GM21367 (cell line): Measurements from ENCODE around the gene CYB5R3.

Experiments used
- ATAC-seq: cut with Tn5 transposase; IDR thresholded peaks from one replicate; pipeline ENCODE4 v1.9.1; 2021; ENCODE audit not compliant: unreplicated experiment

The CYB5R3 gene

DNA sequence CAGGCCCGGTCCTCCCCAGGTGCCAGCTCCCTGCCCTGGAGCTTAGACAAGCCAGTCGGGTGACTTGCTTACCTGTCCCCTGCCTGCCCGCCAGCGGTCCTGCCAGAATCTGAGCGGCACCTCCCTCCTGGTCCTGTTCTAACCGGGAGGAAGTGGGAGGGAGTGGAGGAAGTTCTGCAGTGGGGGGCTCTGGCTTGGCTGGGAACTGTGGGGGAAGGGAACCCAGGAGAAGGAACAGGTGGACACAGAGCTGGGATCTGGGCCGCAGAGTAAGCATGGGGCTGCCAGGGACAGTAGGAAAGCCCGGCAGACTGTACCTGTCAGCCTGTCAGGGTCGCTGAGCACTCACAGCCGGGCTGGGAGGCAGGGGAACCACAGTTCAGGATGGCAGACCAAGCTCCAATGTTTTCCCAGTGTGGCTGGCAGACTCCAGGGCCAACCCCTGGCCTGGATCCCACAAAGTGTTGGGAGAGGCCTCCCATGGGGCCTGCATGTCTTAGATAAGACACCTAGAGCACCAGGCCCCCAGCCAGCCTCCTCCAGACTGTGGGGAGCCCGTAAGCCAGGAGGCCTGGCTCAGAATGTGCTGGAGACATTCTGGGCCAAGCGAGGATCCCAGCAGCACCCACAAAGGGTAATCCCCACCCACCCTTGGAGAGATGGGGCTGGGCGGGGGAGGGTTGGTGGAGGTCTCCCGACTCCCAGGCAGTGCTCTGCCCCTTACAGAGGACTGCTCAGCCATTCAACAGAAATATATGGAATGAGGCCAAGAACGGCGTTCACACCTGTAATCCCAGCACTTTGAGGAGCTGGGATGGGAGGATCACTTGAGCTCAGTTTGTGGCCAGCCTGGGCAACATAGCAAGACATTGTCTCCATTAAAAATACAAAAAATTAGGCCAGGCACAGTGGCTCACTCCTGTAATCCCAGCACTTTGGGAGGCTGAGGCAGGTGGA, 2.3 kb downstream of the CYB5R3 start:
- no peak for ATAC-seq

DNA sequence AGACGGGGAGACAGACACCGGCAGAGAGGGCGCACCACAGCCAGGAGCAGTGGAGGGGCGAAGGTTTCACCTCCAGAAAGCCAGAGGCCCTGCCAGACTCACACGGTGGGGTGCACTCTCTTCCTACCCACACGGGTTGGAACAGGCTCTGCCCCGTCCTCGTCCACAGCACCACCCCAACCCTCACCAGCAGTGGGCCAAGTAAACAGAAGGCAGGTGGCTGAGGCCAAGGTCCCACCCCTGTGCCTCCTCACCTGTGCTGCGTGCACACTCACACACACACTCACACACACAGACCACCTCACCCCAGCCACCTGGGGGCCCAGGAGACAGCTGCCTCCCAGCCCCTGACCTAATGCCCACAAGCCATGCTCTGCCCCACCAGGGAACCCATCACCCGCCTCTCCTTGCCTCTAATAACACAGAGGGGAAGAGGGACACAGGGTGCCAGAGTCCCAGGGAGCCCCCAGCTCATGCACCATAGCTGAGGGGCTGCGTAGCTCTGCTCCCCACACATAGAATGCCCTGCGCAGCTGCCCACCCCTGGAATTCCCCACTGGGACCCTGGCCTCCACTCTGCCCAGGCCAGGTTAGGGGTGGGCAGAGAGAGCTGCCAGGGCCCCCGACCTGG, 3.1 kb downstream of the CYB5R3 start:
- no peak for ATAC-seq

DNA sequence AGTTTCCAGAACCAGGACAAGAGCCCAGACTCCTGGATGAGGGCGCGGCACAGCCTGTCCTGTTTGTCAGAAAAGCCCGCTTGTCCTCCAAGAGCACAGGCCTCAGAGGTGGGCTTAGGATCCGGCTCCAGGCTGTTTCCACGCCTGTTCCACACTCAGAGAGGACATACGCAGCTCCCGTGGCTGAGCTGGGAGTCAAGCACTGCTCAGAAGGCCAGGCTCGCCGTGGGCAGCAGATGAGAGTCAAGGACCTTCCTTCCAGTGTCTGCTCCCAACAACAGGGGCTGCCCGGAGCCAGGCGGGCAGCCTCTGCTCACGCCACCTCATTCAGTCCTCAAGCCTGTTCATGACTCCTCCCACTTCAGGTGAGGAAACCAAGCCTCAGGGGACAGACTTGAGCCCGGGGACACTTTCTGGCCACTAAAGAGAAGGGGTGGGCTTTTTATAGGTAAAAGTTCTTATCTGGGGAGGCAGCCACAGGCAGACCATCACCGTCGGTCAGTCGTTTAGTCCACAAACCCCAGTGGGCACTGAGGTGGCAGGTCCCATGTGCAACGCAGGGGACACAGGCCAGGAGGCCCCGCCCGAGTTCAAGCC, 3.8 kb downstream of the CYB5R3 start:
- no peak for ATAC-seq

GRCh38 chr22:42644422-42645340, 4.5 kb downstream of the CYB5R3 start:
- ATAC-seq, result no peak

- ATAC-seq, result no peak
Observed at GRCh38 chr22:42643634-42644421, 5.4 kb downstream of the CYB5R3 start.

DNA sequence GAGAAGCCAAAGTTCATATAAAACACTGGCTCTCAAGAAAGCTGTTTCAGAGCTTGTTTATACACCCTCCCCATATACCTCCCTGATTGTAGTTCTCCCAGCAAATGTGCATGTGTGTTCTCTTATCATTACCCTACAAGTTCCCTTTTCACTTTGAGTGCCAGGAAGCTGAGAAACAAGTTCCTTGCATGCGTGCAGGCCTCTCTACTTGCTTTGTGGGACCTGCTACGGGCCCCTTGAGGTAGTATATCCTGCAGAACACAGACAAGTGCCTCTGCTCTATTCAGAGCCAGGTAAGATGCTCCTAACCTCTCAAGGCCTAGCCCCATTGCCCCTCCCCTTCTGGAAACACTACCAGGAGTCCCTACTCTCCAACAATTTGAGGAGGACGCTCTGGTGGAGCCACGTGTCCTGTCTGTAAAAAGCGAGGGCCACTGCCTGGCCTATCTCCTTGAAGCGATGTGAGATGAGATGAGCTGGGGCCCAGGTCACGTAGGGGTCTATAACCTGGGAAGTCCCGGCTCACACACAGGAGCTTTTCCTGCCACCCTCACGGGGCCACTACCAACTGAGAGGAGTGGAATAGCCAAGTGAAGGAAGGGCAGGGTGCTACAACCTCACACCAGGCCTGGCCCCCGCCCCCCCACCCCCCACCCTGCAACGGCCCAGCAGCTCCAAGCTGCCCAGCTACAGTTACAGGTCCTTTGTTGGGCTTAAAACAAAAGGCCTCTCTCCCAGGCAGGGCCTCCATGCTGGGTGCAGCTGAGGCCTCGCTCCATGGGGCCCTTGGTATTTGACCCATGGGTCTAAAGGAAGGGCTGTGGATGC, 6.2 kb downstream of the CYB5R3 start:
- no peak for ATAC-seq

DNA sequence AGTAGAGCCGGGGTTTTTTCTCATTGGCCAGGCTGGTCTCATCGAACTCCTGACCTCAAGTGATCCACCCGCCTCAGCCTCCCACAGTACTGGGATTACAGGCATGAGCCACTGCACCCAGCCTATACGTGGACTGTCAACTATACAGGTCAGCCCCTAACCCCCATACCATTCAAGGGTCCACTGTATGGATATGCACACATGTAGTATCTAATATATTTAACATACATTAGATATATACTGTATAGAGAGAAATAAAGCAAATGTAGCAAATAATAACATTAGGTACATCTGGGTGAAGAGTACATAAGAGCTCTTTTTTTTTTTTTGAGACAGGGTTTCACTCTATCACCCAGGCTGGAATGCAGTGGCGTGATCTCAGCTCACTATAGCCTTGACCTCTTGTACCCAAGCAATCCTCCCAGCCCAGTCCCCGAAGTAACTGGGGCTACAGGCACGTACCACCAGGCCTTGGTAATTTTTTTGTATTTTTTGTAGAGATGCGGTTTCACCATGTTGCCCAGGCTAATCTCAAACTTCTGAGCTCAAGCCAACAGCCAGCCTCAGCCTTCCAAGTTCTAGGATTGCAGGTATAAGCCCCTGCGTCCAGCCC, 7.3 kb downstream of the CYB5R3 start:
- no peak for ATAC-seq

- ATAC-seq, result no peak
Observed at GRCh38 chr22:42639541-42640241, 9.5 kb downstream of the CYB5R3 start.

DNA sequence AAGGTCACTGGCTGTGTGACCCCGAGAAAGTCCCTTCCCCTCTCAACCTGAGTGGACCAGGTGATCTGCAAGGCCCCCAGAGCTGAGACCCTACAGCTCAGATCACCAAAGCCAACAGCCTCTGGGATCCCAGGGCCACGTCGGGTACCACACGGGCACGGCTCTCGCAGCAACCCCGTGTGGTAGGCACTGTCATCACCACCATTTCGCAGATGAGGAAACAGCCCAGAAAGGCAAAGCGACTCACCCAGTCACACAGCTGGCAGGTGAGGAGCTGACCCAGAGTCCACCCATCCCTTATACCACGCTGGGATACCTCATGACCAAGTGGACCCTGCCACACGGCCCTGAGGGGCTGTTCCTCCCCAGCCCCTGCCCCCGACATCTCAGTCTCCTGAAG, 11.6 kb downstream of the CYB5R3 start:
- ATAC-seq, result no peak

- no peak for ATAC-seq
Observed at GRCh38 chr22:42636506-42636905, 12.7 kb downstream of the CYB5R3 start.

DNA sequence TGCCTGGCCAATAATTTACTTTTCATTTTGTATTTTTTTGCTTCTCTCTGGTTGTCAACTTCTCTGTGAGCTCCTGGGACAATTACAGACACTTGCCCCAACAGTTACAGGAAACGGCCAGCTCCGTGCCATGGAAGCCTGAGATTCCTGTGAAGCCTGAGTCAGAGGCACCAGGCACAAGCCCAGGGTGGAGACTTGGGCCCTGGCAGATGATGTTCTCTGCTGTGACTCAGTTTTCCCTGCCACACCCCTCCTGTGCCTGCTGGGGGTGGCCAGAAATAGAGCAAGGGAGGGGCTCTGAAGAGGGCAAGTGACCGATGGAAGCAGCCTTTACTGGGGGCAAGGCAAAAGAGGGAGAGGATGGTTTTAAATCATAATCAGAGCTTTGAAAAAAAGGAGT, 13.7 kb downstream of the CYB5R3 start:
- no peak for ATAC-seq

DNA sequence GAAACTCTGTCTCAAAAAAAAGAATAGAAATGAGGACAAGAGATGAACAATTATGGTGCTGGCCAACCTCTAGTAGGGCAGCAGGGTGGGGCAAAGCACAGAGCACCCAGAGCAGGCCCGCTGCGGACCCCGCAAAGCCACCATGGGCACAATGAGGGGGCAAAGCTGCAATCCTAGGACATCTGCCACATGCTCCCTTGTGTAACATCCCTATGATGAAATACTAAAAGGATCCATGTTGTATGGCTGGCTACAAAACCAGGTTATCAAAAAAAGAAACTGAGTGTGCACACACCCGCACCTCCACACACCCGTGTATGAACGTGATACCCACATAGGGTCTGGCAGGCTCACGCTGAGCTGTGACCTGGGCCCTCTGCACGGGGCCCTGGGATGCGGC, 16.2 kb downstream of the CYB5R3 start:
- no peak for ATAC-seq

- ATAC-seq, result no peak
Observed at GRCh38 chr22:42632096-42632495, 17.1 kb downstream of the CYB5R3 start.

GRCh38 chr22:42630901-42631602, 18.1 kb downstream of the CYB5R3 start:
- ATAC-seq, result no peak

- no peak for ATAC-seq
Observed at GRCh38 chr22:42630211-42630610, 19.0 kb downstream of the CYB5R3 start.

- ATAC-seq, result no peak
Observed at GRCh38 chr22:42627981-42628380, 21.2 kb downstream of the CYB5R3 start.

- ATAC-seq, result no peak
Observed at GRCh38 chr22:42626951-42627625, 22.1 kb downstream of the CYB5R3 start.
